Measurements from ENCODE around the gene CD177. TPM values are rescaled to one million over a fixed set of nuclear protein-coding genes. Genes with fewer than 3 reads are reported as not detected.
"Not testable (repeated sequence)": the region's sequence is repeated elsewhere in the genome, so short reads cannot be mapped to it uniquely, and the experiment has no call there.

The CD177 gene, protein sequence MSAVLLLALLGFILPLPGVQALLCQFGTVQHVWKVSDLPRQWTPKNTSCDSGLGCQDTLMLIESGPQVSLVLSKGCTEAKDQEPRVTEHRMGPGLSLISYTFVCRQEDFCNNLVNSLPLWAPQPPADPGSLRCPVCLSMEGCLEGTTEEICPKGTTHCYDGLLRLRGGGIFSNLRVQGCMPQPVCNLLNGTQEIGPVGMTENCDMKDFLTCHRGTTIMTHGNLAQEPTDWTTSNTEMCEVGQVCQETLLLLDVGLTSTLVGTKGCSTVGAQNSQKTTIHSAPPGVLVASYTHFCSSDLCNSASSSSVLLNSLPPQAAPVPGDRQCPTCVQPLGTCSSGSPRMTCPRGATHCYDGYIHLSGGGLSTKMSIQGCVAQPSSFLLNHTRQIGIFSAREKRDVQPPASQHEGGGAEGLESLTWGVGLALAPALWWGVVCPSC
- not detected in 2 replicates for total RNA-seq

DNA sequence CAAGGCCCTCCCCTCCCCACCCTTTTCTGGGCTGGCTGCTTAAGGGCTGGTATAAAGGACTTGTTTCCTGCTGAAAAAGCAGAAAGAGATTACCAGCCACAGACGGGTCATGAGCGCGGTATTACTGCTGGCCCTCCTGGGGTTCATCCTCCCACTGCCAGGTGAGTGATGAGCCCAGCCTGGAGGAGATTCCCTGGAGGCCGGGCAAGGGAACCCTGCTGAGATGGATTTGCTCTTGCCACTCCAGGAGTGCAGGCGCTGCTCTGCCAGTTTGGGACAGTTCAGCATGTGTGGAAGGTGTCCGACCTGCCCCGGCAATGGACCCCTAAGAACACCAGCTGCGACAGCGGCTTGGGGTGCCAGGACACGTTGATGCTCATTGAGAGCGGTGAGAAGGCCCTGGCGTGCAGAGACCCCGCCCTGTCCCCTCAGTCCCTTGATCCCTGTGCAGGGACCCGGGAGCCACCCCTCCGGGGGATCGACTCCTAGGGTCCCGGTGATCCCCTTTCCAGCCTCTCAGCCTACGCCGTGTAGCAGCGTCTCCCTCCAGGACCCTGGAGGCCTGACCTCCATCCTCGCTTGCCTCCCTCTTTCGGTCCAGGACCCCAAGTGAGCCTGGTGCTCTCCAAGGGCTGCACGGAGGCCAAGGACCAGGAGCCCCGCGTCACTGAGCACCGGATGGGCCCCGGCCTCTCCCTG is at the start of gene CD177:
Gene CD177, plus strand, starts transcription at position 81 of the 699 bp plus-strand sequence. Its CDS starts 29 bp downstream, at position 110.
- intact Hi-C loops (cut with micrococcal nuclease) = no loop called here

DNA sequence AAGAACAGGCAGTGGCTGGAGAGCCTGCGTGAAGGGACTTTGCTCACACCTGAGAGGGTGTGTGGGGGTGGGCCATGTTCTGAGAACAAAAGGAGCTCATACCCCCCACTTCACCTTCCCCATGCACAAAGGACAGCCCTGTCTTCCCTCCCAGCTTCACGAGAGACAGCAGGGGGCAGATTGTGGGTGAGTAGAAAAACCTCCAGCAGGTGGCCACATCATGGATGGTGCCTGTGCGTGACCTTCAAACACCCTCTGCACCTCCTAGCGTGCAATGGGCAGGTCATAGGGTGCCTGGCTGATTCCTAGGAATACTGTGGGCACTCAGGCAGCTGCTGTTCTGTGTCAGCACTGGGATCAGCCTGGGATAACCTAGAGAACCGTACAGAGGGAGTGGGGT is 47.8 kb upstream of the CD177 start:
- intact Hi-C loops (cut with micrococcal nuclease) = no loop called here

DNA sequence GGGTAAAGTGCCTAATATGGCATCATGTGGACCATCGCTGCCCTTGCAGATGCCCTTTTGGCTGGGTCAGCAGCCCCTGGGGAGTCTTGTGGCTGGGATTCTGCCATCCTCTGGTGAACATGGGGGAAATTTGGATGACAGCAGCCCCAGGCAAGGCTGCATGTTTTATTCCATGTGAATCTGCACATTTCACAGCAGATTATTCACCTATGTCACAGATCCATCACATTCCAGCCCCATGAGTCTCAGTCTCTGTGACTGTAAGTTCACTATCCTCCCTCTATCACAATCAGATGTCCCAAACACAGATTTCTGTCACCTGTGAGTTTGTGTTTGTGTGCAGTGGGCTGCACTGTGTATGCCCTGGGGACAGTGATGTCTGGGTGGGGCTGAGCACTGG is 47.4 kb upstream of the CD177 start:
- intact Hi-C loops (cut with micrococcal nuclease) = no loop called here

DNA sequence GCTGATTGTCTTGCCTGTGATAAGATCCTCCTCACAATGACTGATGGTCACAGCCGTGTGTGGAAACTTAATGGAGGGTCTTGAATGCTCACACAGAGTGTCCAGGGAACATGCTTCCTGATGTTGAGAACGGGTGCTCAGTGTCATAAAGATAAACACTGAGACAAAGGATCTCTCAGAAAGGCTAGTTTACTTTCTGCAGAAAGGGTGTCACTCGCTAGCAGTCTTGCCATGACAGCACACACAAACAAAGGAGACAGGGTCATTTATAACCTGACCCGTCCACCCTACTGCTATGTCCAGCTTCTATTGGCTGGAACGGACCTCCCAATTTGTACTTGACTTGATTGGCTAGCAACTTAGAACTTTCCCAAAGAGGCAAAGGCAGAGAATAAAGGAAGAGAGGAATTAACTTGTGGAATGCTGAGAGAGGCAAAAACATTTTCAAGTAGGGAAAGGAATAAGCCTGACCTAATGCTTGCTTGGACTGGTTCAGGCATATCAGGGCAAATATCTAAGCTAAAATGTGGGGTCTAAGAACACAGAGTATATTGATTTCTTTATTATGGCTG is 45.2 kb upstream of the CD177 start:
- intact Hi-C loops (cut with micrococcal nuclease) = no loop called here

DNA sequence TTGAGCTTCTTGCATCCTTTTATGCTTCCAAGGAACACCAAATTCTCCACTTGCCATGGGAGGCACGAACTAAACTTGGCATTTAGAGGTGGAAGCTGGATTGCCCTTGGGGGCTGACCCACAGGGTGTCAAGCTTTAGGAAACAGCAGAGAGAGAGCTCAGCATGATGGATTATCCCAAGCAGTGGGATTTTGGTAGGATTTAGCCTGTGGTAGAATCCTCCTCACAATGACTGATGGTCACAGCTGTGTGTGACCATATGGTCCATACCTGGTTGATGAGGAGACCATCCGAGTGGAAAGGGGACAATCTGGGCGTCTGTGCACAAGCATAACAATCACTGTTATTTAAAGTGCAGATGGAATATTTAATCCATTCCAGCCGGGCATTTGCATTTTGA is 44.0 kb upstream of the CD177 start:
- intact Hi-C loops (cut with micrococcal nuclease) = no loop called here

DNA sequence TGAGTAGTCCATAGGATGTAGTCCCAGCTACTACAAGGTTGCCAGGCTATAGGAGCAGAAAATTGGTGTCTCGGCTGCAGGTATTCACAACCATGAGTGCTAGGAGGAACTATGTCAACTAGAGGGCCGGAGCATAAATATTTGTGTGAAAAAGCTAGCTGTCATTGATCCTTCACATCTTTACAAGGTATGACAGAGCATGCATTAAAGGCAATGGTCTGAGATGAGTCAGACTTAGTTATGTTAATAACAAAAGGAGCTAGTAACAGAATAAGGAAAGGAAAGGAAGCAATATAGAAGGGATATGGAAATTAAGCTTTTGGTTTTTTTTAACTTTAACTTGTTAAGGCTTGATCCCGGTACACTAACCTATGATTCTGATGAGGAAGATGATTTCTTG is 43.3 kb upstream of the CD177 start:
- intact Hi-C loops (cut with micrococcal nuclease) = no loop called here

DNA sequence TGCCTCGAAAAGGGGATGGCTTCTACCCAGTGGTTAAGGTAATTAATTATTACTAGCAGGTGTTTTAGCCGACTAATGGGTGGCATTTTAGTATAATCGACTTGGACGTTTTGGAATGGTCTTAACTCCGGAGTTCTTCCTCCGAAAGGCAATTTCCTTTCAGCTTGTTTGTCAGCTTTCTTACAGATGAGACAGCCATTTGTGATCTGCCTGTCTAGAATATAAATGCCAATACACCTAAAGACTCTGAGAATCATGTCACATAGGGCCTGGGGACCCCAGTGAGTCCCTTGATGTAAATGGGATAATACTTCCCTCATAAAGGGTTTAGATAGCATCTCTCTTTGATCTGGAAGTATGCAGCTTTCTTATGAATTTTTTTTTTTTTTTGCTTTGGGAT is 42.2 kb upstream of the CD177 start:
- intact Hi-C loops (cut with micrococcal nuclease) = no loop called here

DNA sequence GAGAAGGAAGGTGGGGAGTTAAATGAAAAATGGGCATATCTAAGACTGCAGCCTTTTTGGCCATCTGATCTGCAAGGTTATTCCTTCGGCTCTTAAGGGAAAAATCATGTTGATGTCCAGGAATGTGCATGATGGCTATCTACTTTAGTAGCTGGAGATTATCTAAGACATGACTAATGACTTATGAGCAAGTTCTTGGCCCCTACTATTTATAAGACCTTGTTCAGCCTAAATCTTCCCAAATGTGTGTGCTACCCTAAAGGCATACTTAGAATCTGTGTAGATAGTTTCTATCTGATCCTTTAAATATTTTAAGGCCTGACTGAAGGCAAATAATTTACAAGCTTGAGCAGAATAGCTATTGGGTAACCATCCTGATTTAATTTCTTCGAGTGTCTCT is 41.8 kb upstream of the CD177 start:
- intact Hi-C loops (cut with micrococcal nuclease) = no loop called here

DNA sequence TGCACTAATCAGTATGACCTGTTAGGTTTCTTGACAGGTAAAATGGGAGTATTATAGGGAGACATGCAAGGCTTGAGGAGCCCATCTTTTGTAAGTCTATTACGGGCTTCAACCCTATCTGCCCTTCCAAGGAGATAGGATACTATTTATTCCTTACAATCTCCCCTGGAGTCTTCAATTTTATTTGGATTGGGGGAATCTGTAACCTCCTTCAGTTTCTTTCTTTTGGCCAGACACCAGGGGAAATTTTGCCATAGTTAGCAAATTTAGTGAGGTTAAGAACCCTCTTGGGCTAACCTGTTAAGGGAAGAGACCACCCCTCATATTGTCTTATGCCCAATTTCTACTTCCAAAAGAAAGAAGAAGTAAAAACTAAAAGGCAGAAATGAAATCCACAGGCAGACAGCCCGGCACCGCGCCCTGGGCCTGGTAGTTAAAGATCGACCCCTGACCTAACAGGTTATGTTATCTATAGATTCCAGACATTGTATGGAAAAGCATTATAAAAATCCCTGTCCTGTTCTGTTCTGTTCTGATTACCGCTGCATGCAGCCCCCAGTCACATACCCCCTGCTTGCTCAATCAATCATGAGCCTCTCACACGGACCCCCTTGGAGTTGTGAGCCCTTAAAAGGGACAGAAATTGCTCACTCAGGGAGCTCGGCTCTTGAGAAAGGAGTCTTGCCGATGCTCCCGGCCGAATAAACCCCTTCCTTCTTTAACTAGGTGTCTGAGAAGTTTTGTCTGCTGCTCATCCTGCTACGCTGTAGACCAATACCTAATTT is 39.6 kb upstream of the CD177 start:
- intact Hi-C loops (cut with micrococcal nuclease) = no loop called here

DNA sequence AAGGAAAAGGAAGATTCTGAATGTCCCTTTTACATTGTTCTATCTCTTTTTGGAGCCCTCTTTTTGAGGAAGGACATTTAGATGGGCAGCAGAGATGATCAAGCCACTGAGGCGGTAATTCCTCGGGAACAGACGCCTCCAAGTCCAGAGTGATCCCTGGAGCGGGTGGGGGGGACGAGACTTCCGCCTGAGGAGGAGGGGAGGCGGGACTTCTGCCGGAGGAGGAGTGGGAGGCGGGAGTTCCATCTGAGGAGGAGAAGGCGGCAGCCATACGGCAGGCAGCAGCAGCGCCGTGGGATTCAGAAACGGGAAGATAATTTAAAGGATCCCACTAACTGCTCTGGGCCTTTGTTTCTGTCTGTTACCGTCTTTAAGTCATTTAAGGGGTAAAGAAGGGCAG is 37.6 kb upstream of the CD177 start:
- intact Hi-C loops (cut with micrococcal nuclease) = no loop called here

DNA sequence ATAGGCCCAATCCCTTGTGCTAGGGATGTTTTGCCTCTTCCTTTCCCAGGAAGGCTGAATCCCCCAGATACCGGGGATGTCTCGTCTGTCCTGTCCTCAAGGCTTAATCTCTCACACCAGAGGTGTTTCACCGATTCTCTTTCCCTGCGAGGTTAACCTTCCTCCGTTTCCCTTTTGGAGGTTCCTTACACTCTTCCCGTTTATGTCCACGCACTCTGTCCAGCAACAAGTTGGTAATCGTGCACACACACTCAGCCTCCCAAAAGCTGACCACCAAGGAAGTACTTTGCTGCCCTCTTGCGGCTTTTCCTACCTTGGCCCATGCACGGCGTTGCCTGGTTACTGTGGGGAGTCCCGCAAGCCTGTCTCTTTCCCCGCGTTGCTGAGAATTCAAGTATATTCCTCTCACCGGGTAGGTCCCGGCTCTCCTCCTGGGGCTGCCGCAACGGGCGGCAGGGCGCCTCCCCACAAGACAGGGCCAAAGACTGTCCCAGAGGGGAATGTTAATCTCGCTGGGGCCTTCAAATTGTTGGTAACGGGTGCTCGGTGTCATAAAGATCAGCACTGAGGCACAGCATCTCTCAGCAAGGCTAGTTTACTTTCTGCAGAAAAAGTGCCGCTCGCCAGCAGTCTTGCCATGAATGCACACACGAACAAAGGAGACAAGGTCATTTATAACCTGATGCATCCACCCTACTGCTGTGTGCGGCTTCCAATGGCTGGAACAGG is 36.7 kb upstream of the CD177 start:
- intact Hi-C loops (cut with micrococcal nuclease) = no loop called here

DNA sequence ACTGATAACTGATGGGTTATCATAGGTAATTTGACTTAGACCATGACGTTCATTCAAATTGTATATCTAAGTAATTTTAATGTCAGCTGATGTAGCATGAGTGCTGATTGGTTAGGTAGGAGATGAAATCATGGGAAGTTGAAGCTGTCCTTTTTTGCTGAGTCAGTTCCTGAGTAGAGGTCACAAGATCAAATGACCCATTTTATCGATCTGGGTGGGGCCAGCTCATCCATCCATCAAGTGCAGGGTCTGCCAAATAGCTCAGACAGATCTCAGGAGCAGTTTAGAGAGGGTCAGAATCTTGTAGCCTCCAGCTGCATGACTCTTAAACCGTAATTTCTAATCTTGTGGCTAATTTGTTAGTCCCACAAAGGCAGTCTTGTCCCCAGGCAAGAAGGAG is 35.3 kb upstream of the CD177 start:
- intact Hi-C loops (cut with micrococcal nuclease) = no loop called here

DNA sequence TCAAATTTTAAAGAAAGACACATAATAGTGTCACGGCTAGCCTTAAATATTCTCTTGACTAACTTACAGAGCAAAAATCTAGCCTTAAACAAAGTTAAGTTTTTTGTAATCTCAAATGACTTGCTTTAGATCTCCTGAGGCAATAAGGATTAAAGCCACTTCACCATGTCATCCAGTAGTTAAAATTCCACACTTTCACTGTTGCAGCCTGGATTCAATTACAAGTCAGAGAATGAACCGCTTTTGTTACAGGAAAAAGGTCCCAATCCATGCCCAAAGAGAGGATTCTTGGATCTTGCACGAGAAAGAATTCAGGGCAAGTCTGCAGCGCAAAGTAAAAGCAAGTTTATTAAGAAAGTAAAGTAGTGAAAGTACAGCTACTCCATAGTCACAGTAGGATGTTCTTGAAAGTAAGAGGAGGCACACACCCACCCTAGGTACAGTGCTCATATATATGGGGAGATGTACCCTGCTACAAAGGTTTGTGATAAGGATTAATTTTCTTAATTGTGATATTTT is 34.6 kb upstream of the CD177 start:
- intact Hi-C loops (cut with micrococcal nuclease) = no loop called here

DNA sequence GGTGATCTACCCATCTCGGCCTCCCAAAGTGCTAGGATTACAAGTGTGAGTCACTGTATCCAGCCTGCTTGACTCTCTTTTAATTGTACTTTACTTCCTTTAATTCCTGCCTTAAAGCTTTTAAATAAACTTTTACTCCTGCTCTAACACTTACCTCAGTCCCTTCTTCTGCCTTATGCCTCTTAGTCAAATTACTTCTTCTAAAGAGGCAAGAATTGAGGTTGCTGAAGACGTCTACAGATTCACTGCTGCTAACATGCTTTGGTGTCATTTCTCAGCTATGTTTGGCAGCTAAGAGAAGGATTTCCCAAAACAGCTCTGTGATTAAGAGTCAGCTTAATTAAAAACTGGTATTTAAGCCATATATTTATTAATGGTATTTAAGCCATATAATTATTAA is 32.9 kb upstream of the CD177 start:
- intact Hi-C loops (cut with micrococcal nuclease) = no loop called here

DNA sequence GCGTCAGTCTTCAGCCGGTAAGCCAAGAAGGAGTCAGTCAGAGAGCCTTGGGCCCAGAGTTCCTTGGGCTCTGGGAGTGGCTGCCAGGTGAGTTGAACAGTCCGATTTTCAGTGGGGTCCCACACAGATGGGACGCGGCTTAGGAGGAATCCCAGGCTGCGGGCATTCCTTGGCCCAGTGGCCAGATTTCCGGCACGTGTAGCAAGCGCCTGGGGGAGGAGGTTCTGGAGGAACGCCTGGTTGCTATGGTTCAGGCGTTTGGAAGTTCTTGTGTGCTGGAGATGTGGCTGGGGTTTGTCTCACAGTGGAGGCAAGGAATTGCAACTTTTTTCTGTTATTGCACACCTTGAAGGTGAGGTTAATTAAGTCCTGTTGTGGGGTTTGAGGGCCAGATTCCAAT is 26.7 kb upstream of the CD177 start:
- intact Hi-C loops (cut with micrococcal nuclease) = not testable (repeated sequence)

DNA sequence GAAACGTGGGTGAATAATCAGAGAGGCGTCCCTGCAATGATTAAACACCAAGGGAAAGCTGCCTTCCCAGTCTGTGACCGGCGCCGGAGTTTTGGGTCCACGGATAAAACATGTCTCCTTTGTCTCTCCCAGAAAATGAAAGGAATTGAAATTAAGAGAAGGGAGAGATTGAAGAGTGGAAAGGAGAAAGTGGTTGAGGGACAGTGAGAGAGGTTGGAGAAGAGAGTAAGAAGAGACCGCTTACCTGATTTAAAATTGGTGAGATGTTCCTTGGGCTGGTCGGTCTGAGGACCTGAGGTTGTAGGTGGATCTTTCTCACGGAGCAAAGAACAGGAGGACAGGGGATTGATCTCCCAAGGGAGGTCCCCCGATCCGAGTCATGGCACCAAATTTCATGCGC is 24.9 kb upstream of the CD177 start:
- intact Hi-C loops (cut with micrococcal nuclease) = not testable (repeated sequence)

DNA sequence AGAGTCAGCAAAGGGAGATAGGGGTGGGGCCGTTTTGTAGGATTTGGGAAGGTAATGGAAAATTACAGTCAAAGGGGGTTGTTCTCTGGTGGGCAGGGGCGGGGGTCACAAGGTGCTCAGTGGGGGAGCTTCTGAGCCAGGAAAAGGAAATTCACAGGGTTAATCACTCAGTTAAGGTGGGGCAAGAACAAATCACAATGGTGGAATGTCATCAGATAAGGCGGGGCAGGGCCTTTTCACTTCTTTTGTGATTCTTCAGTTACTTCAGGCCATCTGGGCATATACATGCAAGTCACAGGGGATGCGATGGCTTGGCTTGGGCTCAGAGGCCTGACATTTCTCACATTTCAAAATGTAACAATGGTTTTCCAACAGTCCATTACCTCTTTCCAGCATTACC is 24.4 kb upstream of the CD177 start:
- intact Hi-C loops (cut with micrococcal nuclease) = not testable (repeated sequence)

DNA sequence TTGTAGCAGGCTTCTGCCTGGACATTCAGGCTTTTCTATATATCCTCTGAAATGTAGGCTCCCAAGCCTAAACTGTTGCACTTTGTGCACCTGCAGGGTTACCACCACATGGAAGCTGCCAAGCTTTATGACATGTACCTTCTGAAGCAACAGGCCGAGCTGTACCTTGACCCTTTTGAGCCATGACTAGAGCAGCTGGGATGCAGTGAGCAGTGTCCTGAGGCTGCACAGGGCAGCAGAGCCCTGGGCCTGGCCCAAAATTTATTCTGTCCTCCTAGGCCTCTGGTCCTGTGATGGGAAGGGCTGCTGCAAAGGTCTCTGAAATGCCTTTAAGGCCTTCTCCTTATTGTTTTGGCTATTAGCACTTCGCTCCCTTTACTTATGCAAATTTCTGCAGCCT is 23.5 kb upstream of the CD177 start:
- intact Hi-C loops (cut with micrococcal nuclease) = no loop called here

DNA sequence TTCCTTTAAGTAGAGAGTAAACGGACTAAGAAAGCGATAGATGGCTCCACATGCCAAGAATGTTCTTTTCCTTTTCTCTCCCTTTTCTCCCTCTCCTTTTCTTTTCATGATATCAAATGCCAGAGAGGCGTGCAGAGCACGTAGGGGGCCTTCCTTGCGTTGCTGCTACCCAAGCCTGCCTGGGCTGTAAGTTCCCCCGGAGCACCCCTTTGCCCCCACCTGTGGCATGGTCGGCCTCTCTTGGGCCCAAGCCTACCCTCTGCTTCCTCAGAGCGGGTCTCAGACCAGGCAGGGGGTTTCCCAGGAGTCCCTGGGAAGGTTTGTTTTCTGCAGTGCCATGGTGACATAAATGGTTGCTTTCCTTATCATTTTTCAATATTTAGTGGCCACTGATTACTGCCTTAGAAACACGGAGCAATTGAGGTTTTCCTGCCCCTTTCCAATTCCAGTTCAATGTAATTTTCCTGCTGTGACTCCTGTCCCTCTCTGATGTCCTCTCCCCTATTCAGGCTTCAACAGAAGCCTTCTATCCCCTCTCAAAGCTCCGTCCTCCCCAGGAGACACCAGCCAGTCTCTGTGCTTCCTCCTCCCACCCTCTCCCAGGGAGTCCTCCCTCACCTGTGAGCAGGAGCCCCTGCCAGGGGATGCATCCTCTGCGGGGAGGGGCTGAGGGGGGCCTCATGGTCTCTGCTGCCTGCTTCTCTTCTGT is 22.6 kb upstream of the CD177 start:
- intact Hi-C loops (cut with micrococcal nuclease) = no loop called here

DNA sequence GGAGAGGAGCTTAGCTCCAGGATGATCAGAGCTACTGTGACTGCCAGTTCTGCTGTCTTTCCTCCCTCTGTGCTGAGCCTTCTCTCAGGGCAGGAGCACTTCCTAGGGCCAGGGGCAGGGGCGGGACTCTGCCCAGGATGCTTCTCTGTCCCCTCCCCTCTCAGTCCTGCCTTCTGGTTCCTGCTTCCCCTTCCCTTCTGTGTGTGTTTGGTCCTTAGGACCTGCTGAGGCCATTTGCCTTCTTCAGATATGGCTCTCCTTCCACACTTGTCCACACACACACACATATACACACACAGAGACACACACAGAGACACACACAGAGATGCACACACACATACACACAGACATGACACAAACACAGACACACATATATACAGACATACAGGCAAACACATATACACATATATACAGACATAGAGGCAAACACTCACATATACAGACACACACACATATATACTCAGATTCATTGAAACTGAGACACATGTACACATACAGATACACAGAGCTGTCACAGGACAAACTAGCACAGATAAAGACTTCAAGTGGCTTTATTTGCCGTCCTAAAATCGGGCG is 22.0 kb upstream of the CD177 start:
- intact Hi-C loops (cut with micrococcal nuclease) = no loop called here
